BJ (cell line): ENCODE results near the gene MARCHF3. TPM values are rescaled to one million over a fixed set of nuclear protein-coding genes. Genes with fewer than 3 reads are reported as not detected.
"Not testable (repeated sequence)": the region's sequence is repeated elsewhere in the genome, so short reads cannot be mapped to it uniquely, and the experiment has no call there.

ENCODE experiments used
- CTCF ChIA-PET: fragments of 350-600 bp; formaldehyde crosslinking; extraction: SDS; loops from one replicate; lab custom pipeline; 2021; ENCODE audit warnings: antibody characterized with exemption, inconsistent platforms; lab: Yijun Ruan, JAX
- POLR2A ChIA-PET: fragments of 300-600 bp; sonication (Branson Sonifier 250); formaldehyde crosslinking; extraction: SDS; loops from one replicate; lab custom pipeline; 2021; ENCODE audit warnings: antibody characterized with exemption; lab: Charles Lee
- DNase-seq: peaks from one replicate; pipeline ENCODE4 v3.0.0-alpha.2; 2011; ENCODE audit warnings: low read depth
- H3K27me3 ChIP-seq: 2 replicates; pipeline ENCODE4 v1.6.0; 2011; ENCODE audit warnings: low read length; ENCODE audit not compliant: control insufficient read depth, insufficient read depth
- H3K36me3 ChIP-seq: 2 replicates; pipeline ENCODE4 v1.5.1; 2011; ENCODE audit warnings: low read length; ENCODE audit not compliant: control insufficient read depth, insufficient read depth
- H3K4me3 ChIP-seq: 2 replicates; pipeline ENCODE4 v1.5.1; 2011; ENCODE audit warnings: low read depth, mild to moderate bottlenecking, control low read depth, low read length
- CTCF ChIP-seq: IDR thresholded peaks from 2 replicates; pipeline ENCODE4 v1.5.1; 2011; ENCODE audit warnings: low read depth, mild to moderate bottlenecking, control low read depth, inconsistent platforms, low read length, moderate library complexity; ENCODE audit not compliant: insufficient read depth
- polyA plus RNA-seq: library from polyadenylated mRNA; depleted of rRNA; stranded (reverse); fragments of >200 nt; gene quantifications from 2 replicates; pipeline ENCODE4 v1.2.3, GENCODE V29; 2011

The MARCHF3 gene
- polyA plus RNA-seq, 1 experiment, result 8.6 TPM

- Histone ChIP-seq H3K36me3 (no peaks in the 10 kb centered on the region), H3K27me3 (no peaks in the 10 kb centered on the region), H3K4me3 (no peak overlapping the region)
- TF ChIP-seq CTCF, result no peak
- POLR2A ChIA-PET, result no interaction called here
- DNase-seq, result no peak
- CTCF ChIA-PET, result no interaction called here
Measured at GRCh38 chr5:126948011-126948355, 82.4 kb downstream of the MARCHF3 start.

GRCh38 chr5:126947146-126948010, 83.0 kb downstream of the MARCHF3 start:
- TF ChIP-seq CTCF, result no peak
- Histone ChIP-seq H3K27me3 (no peaks in the 10 kb centered on the region), H3K36me3 (no peaks in the 10 kb centered on the region), H3K4me3 (no peak overlapping the region)
- ChIA-PET CTCF (no interaction called here), POLR2A (no interaction called here)
- no peak for DNase-seq

- H3K4me3 ChIP-seq, H3K27me3 ChIP-seq, H3K36me3 ChIP-seq, DNase-seq, POLR2A ChIA-PET: not testable (repeated sequence)
- CTCF ChIA-PET, result interaction anchor here (1.2 kb wide), 1 partner anchor 28 kb away, joined by 3 read pairs; no protein-coding TSS in a partner anchor
Measured at GRCh38 chr5:126942908-126943307, 87.5 kb downstream of the MARCHF3 start.

GRCh38 chr5:126941403-126941802, 89.0 kb downstream of the MARCHF3 start:
- H3K27me3 ChIP-seq, result no peaks in the 10 kb centered on the region
- H3K4me3 ChIP-seq, result no peak overlapping the region
- no peaks in the 10 kb centered on the region for H3K36me3 ChIP-seq
- DNase-seq, result no peak
- POLR2A ChIA-PET, result no interaction called here
- TF ChIP-seq CTCF, result no peak
- CTCF ChIA-PET, result no interaction called here

GRCh38 chr5:126939887-126940286, 90.5 kb downstream of the MARCHF3 start:
- DNase-seq, result no peak
- Histone ChIP-seq H3K36me3 (no peaks in the 10 kb centered on the region), H3K27me3 (no peaks in the 10 kb centered on the region), H3K4me3 (no peak overlapping the region)
- no peak for TF ChIP-seq CTCF
- CTCF ChIA-PET, result no interaction called here
- POLR2A ChIA-PET, result no interaction called here

GRCh38 chr5:126938466-126938865, 91.9 kb downstream of the MARCHF3 start:
- H3K4me3 ChIP-seq, result no peak overlapping the region
- ChIA-PET POLR2A (no interaction called here), CTCF (interaction anchor here (0.8 to 1.6 kb wide), 3 partner anchors 9 to 93 kb away, joined by 3 read pairs; no protein-coding TSS in a partner anchor)
- no peak for TF ChIP-seq CTCF
- DNase-seq, result peak; percentile 55
- H3K36me3 ChIP-seq, result no peaks in the 10 kb centered on the region
- no peaks in the 10 kb centered on the region for H3K27me3 ChIP-seq
